Endothelial cell of umbilical vein (primary cell): Measurements from ENCODE around the gene THY1. TPM values are rescaled to one million over a fixed set of nuclear protein-coding genes. Genes with fewer than 3 reads are reported as not detected.

Experiments used
- BruUV-seq: library from RNA; stranded (reverse); fragments of 400-500 nt; replicated peaks from 2 replicates; lab custom pipeline; 2021; lab: Mats Ljungman, UMichigan
- CTCF ChIA-PET: fragments of 300-600, 350-600 bp; sonication (Branson Sonifier 250); formaldehyde crosslinking; loops from one replicate; lab custom pipeline; 2021; ENCODE audit warnings: antibody characterized with exemption, inconsistent platforms; lab: Charles Lee
- POLR2A ChIA-PET: fragments of 300-600, 350-600 bp; sonication (Branson Sonifier 250); formaldehyde crosslinking; loops from one replicate; lab custom pipeline; 2021; ENCODE audit warnings: antibody characterized with exemption, inconsistent platforms; lab: Charles Lee
- DNase-seq: peaks from one replicate; pipeline ENCODE4 v3.0.0-alpha.2; 2011; ENCODE audit warnings: low read depth, low spot score
- FAIRE-seq: peaks from 2 replicates; lab custom pipeline; 2011; peaks lifted over from hg19 to GRCh38; lab: Jason Lieb, UNC
- H2AFZ ChIP-seq: 2 replicates; pipeline ENCODE4 v1.6.0; 2012; ENCODE audit warnings: low read depth, low read length, control low read depth, inconsistent platforms
- H3K27ac ChIP-seq: 2 replicates; pipeline ENCODE4 v1.5.1; 2011; ENCODE audit warnings: low read depth, mild to moderate bottlenecking, control low read depth, low read length, moderate library complexity; ENCODE audit not compliant: insufficient read depth
- H3K27me3 ChIP-seq, 2 experiments: 2 replicates each; pipeline versions ENCODE4 v1.6.0 to v1.6.1; 2011; ENCODE audit warnings: low read length in 2 of 2, mixed read lengths in 1 of 2; ENCODE audit not compliant: control insufficient read depth in 2 of 2, insufficient read depth in 2 of 2
- H3K36me3 ChIP-seq, 2 experiments: 2 replicates in 1 of 2; 3 replicates in 1 of 2; pipeline ENCODE4 v1.5.1; 2011; ENCODE audit warnings: low read length in 2 of 2, mild to moderate bottlenecking in 1 of 2, moderate library complexity in 1 of 2; ENCODE audit not compliant: control insufficient read depth in 2 of 2, insufficient read depth in 2 of 2; ENCODE audit errors: extremely low read depth in 1 of 2
- H3K4me1 ChIP-seq: 3 replicates; pipeline ENCODE4 v1.5.1; 2011; ENCODE audit warnings: mild to moderate bottlenecking, low read length; ENCODE audit not compliant: control insufficient read depth, insufficient read depth; ENCODE audit errors: extremely low read depth
- H3K4me2 ChIP-seq: 2 replicates; pipeline ENCODE4 v1.6.1; 2011; ENCODE audit warnings: low read length, control low read depth, mixed read lengths; ENCODE audit not compliant: insufficient read depth
- H3K4me3 ChIP-seq, 3 experiments: fragments of 200-600 bp in 1 of 3; sonication (generic), shearing (Covaris generic) in 1 of 3; replicated peaks in 1 of 3; 2 replicates each; pipeline ENCODE4 v1.5.1; 2011 to 2016; ENCODE audit warnings: control low read depth in 3 of 3, low read length in 3 of 3, mild to moderate bottlenecking in 2 of 3, inconsistent platforms in 1 of 3, low read depth in 1 of 3, moderate library complexity in 1 of 3; ENCODE audit not compliant: insufficient read depth in 1 of 3
- H3K79me2 ChIP-seq: 2 replicates; pipeline ENCODE4 v1.6.0; 2012; ENCODE audit warnings: low read length, inconsistent platforms; ENCODE audit not compliant: control insufficient read depth, insufficient read depth
- H3K9ac ChIP-seq: replicated peaks from 2 replicates; pipeline ENCODE3; 2011; ENCODE audit warnings: low read length, control low read depth; ENCODE audit not compliant: insufficient read depth; ENCODE audit errors: extremely low read depth
- H3K9me1 ChIP-seq: replicated peaks from 3 replicates; pipeline ENCODE4 v1.6.0; 2011; ENCODE audit warnings: mild to moderate bottlenecking, low read length; ENCODE audit not compliant: control insufficient read depth, insufficient read depth; ENCODE audit errors: extremely low read depth
- H3K9me3 ChIP-seq: replicated peaks from 2 replicates; pipeline ENCODE4 v1.5.1; 2012; ENCODE audit warnings: low read length, inconsistent platforms; ENCODE audit not compliant: control insufficient read depth, insufficient read depth
- H4K20me1 ChIP-seq: replicated peaks from 2 replicates; pipeline ENCODE3; 2011; ENCODE audit warnings: mild to moderate bottlenecking, low read length; ENCODE audit not compliant: control insufficient read depth, insufficient read depth; ENCODE audit errors: extremely low read depth
- EZH2 ChIP-seq: IDR thresholded peaks from 2 replicates; pipeline ENCODE4 v1.6.1; 2012; ENCODE audit warnings: borderline replicate concordance, low read depth, mild to moderate bottlenecking, moderate library complexity, low read length, inconsistent platforms; ENCODE audit not compliant: severe bottlenecking
- FOS ChIP-seq: IDR thresholded peaks from 2 replicates; pipeline ENCODE4 v1.6.1; 2011; ENCODE audit warnings: mild to moderate bottlenecking, low read length, moderate library complexity, borderline replicate concordance; ENCODE audit not compliant: insufficient read depth
- GATA2 ChIP-seq: IDR thresholded peaks from 2 replicates; pipeline ENCODE4 v1.7.0; 2011; ENCODE audit warnings: low read depth, mild to moderate bottlenecking, moderate library complexity, mixed read lengths, low read length; ENCODE audit not compliant: insufficient read length, insufficient read depth
- JUN ChIP-seq: IDR thresholded peaks from 2 replicates; pipeline ENCODE4 v1.6.1; 2011; ENCODE audit warnings: borderline replicate concordance, low read depth; ENCODE audit not compliant: insufficient read length, insufficient read depth
- MYC ChIP-seq: IDR thresholded peaks from one replicate; pipeline ENCODE4 v1.6.1; 2011; ENCODE audit warnings: mild to moderate bottlenecking, low read depth, low read length
- POLR2A ChIP-seq: IDR thresholded peaks from 2 replicates; pipeline ENCODE4 v1.6.1; 2012; ENCODE audit warnings: low read depth, mild to moderate bottlenecking, control low read depth, low read length
- POLR2AphosphoS5 ChIP-seq: IDR thresholded peaks from 2 replicates; pipeline ENCODE4 v1.6.1; 2012; ENCODE audit warnings: low read depth, mild to moderate bottlenecking, control low read depth, low read length, moderate library complexity; ENCODE audit not compliant: insufficient read depth
- dilution Hi-C: fragments of 300-500 bp; cut with MboI; formaldehyde crosslinking; loops from one replicate; pipeline ENCODE4 v1.15.0; 2019; ENCODE audit warnings: low sequenced_read_pairs; ENCODE audit not compliant: extremely low pct_ligation_motif_present
- intact Hi-C: fragments of 100-400 bp; cut with micrococcal nuclease; formaldehyde crosslinking; loops from one replicate; pipeline ENCODE4 v1.10.0; 2022
- polyA plus RNA-seq, 4 experiments: library from polyadenylated mRNA; depleted of rRNA in 3 of 4; stranded (reverse) in 3 of 4; unstranded in 1 of 4; fragments of >200 nt; gene quantifications; 2 replicates each; pipeline versions ENCODE4 v1.2.1 to v1.2.3, GENCODE V29; 2011 to 2012; ENCODE audit warnings: missing spikeins in 1 of 4
- total RNA-seq: library from RNA; stranded (reverse); gene quantifications from 2 replicates; pipeline ENCODE4 v1.2.3, GENCODE V29; 2021
- TF ChIP-seq, protein P1 (sequence below): IDR thresholded peaks from 2 replicates; pipeline ENCODE4 v1.6.1; 2011; ENCODE audit not compliant: insufficient read depth, insufficient read length
- TF ChIP-seq, protein P2 (sequence below), 2 donors: IDR thresholded peaks; 1 replicate in 1 of 2; 2 replicates in 1 of 2; pipeline ENCODE4 v1.5.1; 2011; ENCODE audit warnings: low read length in 2 of 2, mild to moderate bottlenecking in 2 of 2, moderate library complexity in 2 of 2, control low read depth in 1 of 2, inconsistent platforms in 1 of 2, low read depth in 1 of 2; ENCODE audit not compliant: insufficient read depth in 1 of 2; ENCODE audit errors: extremely low read depth in 1 of 2

The THY1 gene
- total and polyA plus RNA-seq, 2 donors (not counting 3 experiments of a cell fraction or from before 2014, with no cell fraction given), result 0.75 to 1.4 TPM

DNA sequence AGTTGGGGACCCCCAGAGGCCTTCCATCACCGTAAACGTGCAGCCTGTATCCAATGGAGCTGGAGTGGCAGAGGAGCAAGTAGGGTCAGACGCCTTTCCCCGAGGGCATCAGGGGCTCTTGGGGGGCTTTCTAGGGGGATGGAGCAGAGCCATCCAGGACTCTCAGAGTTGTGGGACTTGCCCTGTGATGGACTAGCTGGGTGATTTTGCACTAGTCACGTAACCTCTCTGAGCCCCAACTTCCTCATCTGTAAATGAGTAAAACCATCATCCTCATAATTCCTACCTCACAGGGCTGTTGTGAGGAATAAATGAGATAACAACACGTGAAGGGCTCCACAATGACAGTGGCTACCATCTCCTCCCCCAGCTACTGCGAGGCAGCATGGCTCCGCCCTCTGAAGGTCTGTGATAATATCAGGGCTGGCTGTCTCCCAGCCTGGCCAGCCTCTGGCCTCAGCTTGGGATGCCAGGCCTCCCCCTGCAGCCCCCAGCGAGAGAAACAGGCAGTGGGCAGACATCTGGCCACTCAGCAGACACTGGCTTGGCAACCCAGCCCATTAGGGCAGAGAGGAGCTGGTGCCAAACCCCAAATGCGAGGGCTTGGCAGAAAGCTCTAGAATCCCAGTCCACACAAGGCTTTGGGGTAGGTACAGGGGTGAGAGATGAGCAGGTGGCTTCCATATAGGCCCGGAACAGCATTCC, 48.2 kb downstream of the THY1 start:
- Histone ChIP-seq H3K9ac (no peak overlapping the region), H3K4me2 (no peak overlapping the region), H3K27ac (no peak overlapping the region), H3K27me3 (no peaks in the 10 kb centered on the region), H2AFZ (no peak overlapping the region), H3K4me1 (no peaks in the 10 kb centered on the region), H3K9me3 (no peaks in the 10 kb centered on the region), H3K9me1 (no peaks in the 10 kb centered on the region), H4K20me1 (no peaks in the 10 kb centered on the region), H3K79me2 (no peaks in the 10 kb centered on the region), H3K4me3 (no peak overlapping the region), H3K36me3 (no peaks in the 10 kb centered on the region)
- dilution Hi-C loops (no loop called here), intact Hi-C loops (loop anchor here (1.0 to 5.0 kb wide), 3 partner anchors 18 to 167 kb away; partner anchors contain the start of genes C1QTNF5 and CBL)
- ChIA-PET POLR2A (no interaction called here), CTCF (interaction anchor here (0.7 to 11.7 kb wide), 17 partner anchors 10 to 734 kb away, joined by 3 to 154 read pairs (median 5); partner anchors contain the start of genes C1QTNF5 and CBL)
- FAIRE-seq (no peak), DNase-seq (no peak)
- no peak for TF ChIP-seq GATA2
- no peak for TF ChIP-seq MYC
- TF ChIP-seq, protein P1, sequence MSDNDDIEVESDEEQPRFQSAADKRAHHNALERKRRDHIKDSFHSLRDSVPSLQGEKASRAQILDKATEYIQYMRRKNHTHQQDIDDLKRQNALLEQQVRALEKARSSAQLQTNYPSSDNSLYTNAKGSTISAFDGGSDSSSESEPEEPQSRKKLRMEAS, result no peak
- TF ChIP-seq FOS, result no peak
- TF ChIP-seq, protein P2, sequence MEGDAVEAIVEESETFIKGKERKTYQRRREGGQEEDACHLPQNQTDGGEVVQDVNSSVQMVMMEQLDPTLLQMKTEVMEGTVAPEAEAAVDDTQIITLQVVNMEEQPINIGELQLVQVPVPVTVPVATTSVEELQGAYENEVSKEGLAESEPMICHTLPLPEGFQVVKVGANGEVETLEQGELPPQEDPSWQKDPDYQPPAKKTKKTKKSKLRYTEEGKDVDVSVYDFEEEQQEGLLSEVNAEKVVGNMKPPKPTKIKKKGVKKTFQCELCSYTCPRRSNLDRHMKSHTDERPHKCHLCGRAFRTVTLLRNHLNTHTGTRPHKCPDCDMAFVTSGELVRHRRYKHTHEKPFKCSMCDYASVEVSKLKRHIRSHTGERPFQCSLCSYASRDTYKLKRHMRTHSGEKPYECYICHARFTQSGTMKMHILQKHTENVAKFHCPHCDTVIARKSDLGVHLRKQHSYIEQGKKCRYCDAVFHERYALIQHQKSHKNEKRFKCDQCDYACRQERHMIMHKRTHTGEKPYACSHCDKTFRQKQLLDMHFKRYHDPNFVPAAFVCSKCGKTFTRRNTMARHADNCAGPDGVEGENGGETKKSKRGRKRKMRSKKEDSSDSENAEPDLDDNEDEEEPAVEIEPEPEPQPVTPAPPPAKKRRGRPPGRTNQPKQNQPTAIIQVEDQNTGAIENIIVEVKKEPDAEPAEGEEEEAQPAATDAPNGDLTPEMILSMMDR (IDR thresholded peaks at IDR 0.05; ENCODE audit: extremely low read depth in 1 of 2, insufficient read depth in 1 of 2, low read depth in 1 of 2, low read length in 2 of 2), result no peak
- TF ChIP-seq JUN, result no peak
- no peak for TF ChIP-seq EZH2
- TF ChIP-seq POLR2A, result no peak
- TF ChIP-seq POLR2AphosphoS5, result no peak
- no TSS peak for BruUV-seq
